Right hindlimb (tissue), 1 donor: ENCODE data around the gene DYDC1.
"Not testable (repeated sequence)": the region's sequence is repeated elsewhere in the genome, so short reads cannot be mapped to it uniquely, and the experiment has no call there.

Experiments used
- DNase-seq: peaks from one replicate; pipeline ENCODE4 v3.0.0-alpha.2; 2018

The DYDC1 gene

DNA sequence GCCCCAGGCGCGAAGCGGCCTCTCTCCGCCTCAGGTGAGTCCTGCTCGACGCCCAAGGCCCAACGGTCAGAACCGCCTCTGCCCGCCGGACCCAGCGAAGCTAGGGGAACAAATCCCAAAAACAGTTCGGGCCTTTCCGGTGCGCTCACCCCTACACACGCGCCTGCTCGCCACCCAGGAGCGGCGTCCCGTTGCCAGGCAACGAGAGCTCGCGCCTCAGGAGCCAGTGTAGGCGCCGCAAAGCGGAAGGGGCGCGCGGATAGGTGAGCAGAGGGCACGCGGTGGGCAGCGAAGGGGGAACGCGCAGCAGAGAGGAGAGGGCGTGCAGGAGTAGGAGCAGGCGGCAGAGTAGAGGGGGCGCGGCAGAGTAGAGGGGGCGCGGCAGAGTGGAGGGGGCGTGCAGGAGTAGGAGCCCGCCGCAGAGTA lies at the start of gene DYDC1, which contains the start of gene DYDC2:
TSS of gene DYDC1 (minus strand) at position 193 of the 426 bp plus-strand sequence. CDS start 4,154 bp downstream, outside the sequence.
TSS of gene DYDC2 (plus strand) at position 219 of the 426 bp plus-strand sequence. CDS start 5,663 bp downstream, outside the sequence.
- peak; percentile 51 for DNase-seq

DNA sequence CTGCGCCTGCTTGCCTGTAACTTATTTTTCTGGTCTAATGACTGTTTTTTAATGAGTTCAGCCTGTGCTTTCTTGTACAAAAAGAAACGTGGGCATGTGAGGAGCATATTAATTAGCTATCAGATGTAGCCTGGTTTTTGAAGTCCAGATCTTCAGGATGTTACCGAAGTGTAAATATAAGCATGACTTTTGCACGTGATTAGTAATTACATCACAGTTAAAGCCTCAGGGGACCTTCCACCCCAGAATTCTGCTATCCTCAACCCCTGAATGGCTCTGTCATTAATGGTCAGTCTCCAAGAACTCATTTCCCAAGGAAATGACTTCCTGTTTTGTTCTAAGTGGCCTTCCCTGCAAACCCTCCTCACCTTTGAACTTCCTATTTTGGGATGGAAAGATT lies 49.6 kb upstream of the DYDC1 start:
- DNase-seq, result no peak

DNA sequence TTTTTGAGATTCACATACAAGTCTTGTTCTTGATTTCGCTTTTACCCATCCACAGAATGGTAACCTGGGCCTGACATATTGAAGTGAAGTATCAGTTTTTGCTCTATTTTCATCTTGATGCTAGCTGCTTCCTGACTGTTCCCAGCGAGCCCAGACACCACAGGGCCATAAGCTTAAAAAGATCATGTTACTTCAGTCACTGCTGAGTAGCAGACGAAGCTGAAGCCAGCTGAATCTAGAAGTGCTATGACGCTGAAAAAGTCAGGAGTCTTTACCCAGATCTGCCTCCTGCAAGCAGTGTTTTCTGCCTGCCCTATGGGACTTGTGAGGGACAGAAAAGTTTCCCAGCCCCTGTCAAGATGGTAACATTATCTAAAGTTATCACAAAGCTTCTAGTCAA lies 49.1 kb upstream of the DYDC1 start:
- peak; percentile 38 for DNase-seq

DNA sequence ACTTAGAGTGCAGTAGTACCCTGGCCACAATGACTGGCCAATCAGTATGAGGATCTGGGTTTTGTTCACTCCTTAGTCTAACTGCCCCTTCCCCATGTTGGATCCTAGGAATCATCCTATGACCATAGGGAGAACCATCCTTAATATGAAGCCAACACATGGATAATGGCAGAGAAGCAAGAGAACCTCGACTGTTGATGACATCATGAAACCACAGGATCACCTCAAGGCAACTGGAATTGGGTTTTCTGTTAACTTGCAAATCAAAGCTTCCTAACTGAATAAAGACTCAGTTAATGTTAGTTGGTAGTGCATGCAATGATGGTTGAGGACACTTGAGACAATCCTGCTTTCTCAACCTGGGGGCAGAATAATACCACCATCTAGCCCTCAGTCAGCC lies 48.5 kb upstream of the DYDC1 start:
- no peak for DNase-seq

GRCh38 chr10:80400136-80400804 lies 43.7 kb upstream of the DYDC1 start:
- DNase-seq, result no peak

GRCh38 chr10:80397014-80397413 lies 40.5 kb upstream of the DYDC1 start:
- DNase-seq, result no peak

- no peak for DNase-seq
Observed at GRCh38 chr10:80394358-80394916, 37.9 kb upstream of the DYDC1 start.

DNA sequence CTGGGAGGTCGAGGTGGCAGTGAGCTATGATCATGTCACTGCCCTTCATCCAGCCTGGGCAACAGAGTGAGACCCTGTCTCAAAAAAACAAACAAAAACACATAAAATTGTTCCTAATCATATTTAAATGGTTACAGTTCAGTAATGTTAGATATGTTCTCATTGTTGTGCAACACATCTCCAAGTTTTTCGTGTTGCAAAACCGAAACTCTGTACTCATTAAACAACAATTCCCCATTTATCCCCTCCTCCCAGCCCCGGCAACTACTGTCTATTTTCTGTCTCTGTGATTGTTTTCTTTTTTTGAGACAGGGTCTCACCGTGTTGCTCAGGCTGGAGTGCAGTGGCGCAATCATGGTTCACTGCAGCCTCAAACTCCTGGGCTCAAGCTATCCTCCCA lies 35.7 kb upstream of the DYDC1 start:
- DNase-seq, result no peak

DNA sequence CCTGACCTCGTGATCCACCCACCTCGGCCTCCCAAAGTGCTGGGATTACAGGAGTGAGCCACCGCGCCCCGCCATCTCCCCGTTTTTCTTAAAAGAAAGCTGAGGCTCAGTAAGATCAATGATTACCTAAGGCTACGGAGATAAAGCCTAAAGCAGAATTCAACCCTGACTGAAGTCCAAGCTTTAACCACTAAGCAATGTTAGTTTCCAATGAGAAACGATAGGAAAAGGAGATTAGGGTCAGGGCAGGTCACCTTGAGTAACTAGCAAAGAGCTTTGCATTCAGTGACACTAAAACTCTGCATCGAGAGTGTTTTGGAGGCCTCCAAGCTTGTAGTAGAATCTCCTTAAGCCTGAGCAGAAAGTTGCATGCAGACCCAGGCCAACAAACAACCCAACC lies 34.2 kb upstream of the DYDC1 start:
- DNase-seq, result no peak

DNA sequence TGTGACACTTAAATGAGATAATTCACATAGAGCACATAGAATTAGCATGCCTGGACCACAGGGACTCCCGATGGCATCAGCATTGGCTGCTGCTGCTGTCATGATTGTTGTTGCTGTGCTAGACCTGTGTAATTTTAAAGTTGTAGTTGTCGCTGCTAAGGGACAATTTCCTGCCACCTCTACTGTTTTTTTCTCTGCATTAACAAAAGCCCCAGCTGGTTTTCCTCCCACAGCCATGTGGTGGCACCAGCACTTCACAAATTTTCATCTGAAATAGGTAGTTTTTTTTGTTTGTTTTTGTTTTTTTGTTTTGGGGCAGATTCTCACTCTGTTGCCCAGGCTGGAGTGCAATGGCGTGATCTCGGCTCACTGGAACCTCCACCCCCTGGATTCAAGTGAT lies 26.4 kb upstream of the DYDC1 start:
- peak; percentile 50 for DNase-seq

- no peak for DNase-seq
Observed at GRCh38 chr10:80380185-80380584, 23.6 kb upstream of the DYDC1 start.

DNA sequence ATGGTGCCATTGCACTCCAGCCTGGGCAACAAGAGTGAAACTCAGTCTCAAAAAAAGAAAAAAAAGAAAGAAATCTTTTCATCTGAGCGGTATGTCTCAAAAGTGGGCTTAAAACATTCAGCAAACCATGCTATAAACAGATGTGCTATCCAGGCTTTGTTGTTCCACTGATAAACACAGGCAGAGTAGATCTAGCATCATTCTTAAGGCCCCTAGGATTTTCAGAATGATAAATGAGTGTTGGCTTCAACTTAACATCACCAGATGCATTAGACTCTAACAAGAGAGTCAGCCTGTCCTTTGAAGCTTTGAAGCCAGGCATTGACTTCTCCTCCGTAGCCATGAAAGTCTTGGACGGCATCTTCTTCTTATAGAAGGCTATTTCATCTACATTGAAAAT lies 23.1 kb upstream of the DYDC1 start:
- DNase-seq, result no peak

- DNase-seq, result no peak
Observed at GRCh38 chr10:80373502-80373901, 16.9 kb upstream of the DYDC1 start.

DNA sequence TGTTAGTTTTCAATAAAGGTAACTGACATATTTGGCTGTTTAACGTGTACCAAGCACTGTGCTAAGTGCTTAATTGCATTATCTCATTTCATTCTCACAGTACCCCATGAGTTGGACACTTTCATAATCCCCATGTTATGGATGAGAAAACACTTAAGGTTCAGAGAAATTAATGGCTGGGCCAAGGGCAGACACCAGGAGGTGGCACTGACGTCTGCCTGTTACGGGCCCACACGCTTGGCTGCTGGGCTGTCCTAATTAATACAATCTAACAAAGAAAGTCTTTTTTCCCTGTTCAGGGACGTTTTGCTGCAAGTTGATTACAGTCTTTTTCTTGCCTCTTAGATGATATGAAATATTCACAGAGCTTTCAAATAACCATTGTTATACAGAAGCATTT lies 16.1 kb upstream of the DYDC1 start:
- DNase-seq, result no peak

GRCh38 chr10:80371467-80371866 lies 14.9 kb upstream of the DYDC1 start:
- DNase-seq, result no peak

GRCh38 chr10:80365510-80365909 lies 9.0 kb upstream of the DYDC1 start:
- DNase-seq, result no peak

DNA sequence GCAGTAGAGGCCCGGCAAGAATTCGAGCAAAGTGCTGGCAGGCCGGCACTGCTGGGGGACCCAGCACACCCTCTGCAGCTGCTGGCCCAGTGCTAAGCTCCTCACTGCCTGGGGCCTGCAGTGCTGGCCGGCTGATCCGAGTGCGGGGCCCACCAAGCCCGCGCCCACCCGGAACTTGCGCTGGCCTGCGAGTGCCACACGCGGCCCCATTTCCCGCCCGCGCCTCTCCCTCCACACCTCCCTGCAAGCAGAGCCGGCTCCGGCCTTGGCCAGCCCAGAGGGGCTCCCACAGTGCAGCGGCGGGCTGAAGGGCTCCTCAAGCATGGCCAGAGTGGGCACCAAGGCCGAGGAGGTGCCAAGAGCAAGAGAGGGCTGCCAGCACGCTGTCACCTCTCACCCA lies 3.1 kb upstream of the DYDC1 start:
- no peak for DNase-seq

DNA sequence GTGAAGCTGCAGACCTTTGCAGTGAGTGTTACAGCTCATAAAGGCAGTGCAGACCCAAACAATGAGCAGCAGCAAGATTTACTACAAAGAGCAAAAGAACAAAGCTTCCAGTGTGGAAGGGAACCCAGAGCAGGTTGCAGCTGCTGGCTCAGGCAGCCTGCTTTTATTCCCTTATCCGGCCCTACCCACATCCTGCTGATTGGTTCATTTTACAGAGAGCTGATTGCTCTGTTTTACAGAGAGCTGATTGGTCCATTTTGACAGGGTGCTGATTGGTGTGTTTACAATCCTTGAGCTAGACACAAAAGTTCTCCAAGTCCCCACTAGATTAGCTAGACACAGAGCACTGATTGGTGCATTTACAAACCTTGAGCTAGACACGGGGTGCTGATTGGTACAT lies 2.4 kb upstream of the DYDC1 start:
- not testable (repeated sequence) for DNase-seq

GRCh38 chr10:80357851-80358125 lies 1.2 kb upstream of the DYDC1 start:
- DNase-seq, result no peak

DNA sequence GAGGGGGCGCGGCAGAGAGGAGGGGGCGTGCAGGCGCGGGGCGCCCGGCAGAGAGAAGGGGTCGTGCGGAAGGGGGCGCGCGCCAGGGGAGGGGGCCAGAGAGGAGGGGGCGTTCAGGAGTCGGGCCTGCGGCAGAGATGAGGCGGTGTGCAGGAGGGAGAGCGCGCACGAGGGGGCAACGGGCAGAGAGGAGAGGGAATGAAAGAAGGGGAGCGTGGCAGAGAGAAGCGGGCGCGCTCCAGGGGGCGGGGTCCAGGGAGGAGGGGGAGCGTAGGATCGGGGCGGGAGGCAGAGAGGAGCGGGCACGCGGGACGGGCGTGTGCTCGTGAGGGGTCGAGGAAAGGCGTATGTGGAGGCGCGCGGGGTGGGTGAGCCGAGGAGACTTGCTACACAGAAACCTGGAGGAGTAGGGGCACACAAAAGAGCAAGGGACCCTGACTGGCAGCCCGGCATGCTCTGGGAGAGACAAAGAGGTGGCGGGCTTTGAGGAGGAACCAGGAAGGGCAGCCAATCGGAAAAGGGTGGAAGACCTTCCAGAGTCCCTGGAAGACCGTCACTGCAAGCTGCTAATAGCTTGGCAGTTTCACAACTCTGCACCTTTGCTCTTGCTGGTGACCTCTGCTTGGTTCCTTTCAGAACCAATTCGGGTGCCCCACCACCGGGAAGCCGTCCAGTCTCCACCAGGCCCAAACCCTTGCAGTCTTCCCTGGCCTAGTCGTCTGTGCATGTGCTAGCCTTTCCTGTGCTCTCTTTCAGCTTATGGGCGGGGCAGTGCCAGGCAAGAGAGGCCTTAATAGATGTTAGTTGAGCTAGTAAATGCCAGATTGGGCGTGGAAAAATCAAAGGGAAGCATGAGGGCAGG lies 665 bp upstream of the DYDC1 start:
- DNase-seq, result peak; percentile 44

DNA sequence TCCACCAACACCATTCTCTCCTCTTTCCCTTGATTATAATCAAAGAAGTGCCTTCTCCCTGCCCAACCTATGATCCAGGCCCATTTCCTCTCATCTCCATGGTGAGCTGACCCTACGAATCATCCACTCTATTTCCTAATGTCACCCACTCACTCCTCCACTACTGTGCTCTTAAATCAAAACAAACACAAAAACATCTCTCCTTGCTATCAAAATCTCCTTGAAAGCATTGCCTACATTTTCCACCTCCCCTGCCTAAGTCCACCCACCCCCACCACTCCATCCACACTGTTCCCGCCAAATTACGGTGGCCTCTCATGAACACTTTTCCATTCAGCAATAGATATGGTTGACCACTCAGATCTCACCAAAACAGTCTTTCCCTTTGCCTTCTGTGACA lies 5.3 kb downstream of the DYDC1 start:
- no peak for DNase-seq

GRCh38 chr10:80350251-80350650 lies 6.3 kb downstream of the DYDC1 start:
- DNase-seq, result no peak

GRCh38 chr10:80344912-80345311 lies 11.6 kb downstream of the DYDC1 start:
- no peak for DNase-seq

DNA sequence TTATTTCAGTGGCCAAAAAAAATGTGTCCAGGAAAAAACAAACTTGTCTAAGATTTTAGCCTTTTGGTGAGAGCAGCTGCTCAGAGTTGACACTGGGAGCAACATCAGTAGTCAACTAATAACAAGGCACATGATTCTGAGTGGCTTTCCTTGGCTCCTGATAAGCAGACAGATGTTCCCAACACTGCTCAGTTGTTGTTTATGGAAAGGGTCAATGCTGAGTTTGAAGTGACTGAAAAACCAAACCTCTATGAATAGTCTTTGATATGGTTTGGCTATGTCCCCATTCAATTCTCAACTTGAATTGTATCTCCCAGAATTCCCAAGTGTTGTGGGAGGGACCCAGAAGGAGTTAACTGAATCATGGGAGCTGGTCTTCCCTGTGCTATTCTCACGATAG lies 12.3 kb downstream of the DYDC1 start:
- DNase-seq, result no peak
